Fibroblast of lung (primary cell): ENCODE measurements around the gene MAPK6. TPM values are rescaled to one million over a fixed set of nuclear protein-coding genes. Genes with fewer than 3 reads are reported as not detected.
A peak's percentile ranks its signal among the peaks of the same experiment; 100 is the strongest.

Experiments used
- DNase-seq, 2 donors: peaks; one replicate each; pipeline versions ENCODE4 v3.0.0 to v3.0.0-alpha.2; 2010; ENCODE audit warnings: low read depth in 2 of 2
- H2AFZ ChIP-seq: 2 replicates; pipeline ENCODE4 v1.5.1; 2012; ENCODE audit warnings: low read length, control low read depth, inconsistent platforms
- H3K27ac ChIP-seq: 2 replicates; pipeline ENCODE4 v1.5.1; 2011; ENCODE audit warnings: low read length, control low read depth; ENCODE audit not compliant: insufficient read depth
- H3K27me3 ChIP-seq: 2 replicates; pipeline ENCODE4 v1.5.1; 2011; ENCODE audit warnings: mild to moderate bottlenecking, low read length; ENCODE audit not compliant: control insufficient read depth, insufficient read depth
- H3K36me3 ChIP-seq: 2 replicates; pipeline ENCODE4 v1.5.1; 2011; ENCODE audit warnings: low read length; ENCODE audit not compliant: control insufficient read depth, insufficient read depth
- H3K4me1 ChIP-seq: 2 replicates; pipeline ENCODE4 v1.5.1; 2011; ENCODE audit warnings: low read length; ENCODE audit not compliant: control insufficient read depth, insufficient read depth; ENCODE audit errors: extremely low read depth
- H3K4me2 ChIP-seq: 2 replicates; pipeline ENCODE4 v1.5.1; 2011; ENCODE audit warnings: low read length, control low read depth; ENCODE audit not compliant: insufficient read depth; ENCODE audit errors: extremely low read depth
- H3K4me3 ChIP-seq, 4 experiments: fragments of 200-600 bp in 1 of 4; sonication (generic) in 1 of 4; replicated peaks in 1 of 4; 2 replicates each; pipeline ENCODE4 v1.5.1; 2011 to 2016; ENCODE audit warnings: low read length in 4 of 4, low read depth in 3 of 4, mild to moderate bottlenecking in 3 of 4, control low read depth in 2 of 4, inconsistent platforms in 1 of 4, mixed read lengths in 1 of 4; ENCODE audit not compliant: insufficient read depth in 1 of 4; ENCODE audit errors: control extremely low read depth in 1 of 4
- H3K79me2 ChIP-seq: 2 replicates; pipeline ENCODE4 v1.5.1; 2012; ENCODE audit warnings: mild to moderate bottlenecking, low read length, inconsistent platforms; ENCODE audit not compliant: control insufficient read depth, insufficient read depth
- H3K9ac ChIP-seq: 2 replicates; pipeline ENCODE4 v1.5.1; 2011; ENCODE audit warnings: mild to moderate bottlenecking, low read length, control low read depth; ENCODE audit not compliant: insufficient read depth
- H3K9me3 ChIP-seq: 2 replicates; pipeline ENCODE4 v1.5.1; 2012; ENCODE audit warnings: low read depth, low read length; ENCODE audit not compliant: control insufficient read depth, insufficient read depth
- H4K20me1 ChIP-seq: 2 replicates; pipeline ENCODE4 v1.5.1; 2011; ENCODE audit warnings: low read length; ENCODE audit not compliant: control insufficient read depth, insufficient read depth; ENCODE audit errors: extremely low read depth
- CTCF ChIP-seq, 2 donors: IDR thresholded peaks in 1 of 2; conservative IDR thresholded peaks in 1 of 2; 1 replicate in 1 of 2; 2 replicates in 1 of 2; pipeline ENCODE4 v1.5.1; 2011 to 2012; ENCODE audit warnings: low read length in 2 of 2, control low read depth in 1 of 2, inconsistent platforms in 1 of 2, low read depth in 1 of 2, mild to moderate bottlenecking in 1 of 2
- EZH2 ChIP-seq: IDR thresholded peaks from 2 replicates; pipeline ENCODE4 v1.5.1; 2012; ENCODE audit warnings: low read length, control low read depth, mild to moderate bottlenecking; ENCODE audit errors: missing control alignments
- polyA plus RNA-seq, 2 donors: library from polyadenylated mRNA; depleted of rRNA in 1 of 2; stranded (reverse) in 1 of 2; unstranded in 1 of 2; fragments of >200 nt; gene quantifications; 2 replicates each; pipeline ENCODE4 v1.2.1, GENCODE V29; 2011 to 2012; ENCODE audit warnings: missing spikeins in 1 of 2
- total RNA-seq: library from RNA; depleted of rRNA; stranded (reverse); fragments of >200 nt; gene quantifications from 2 replicates; pipeline ENCODE4 v1.2.1, GENCODE V29; 2014

MAPK6 gene
- total and polyA plus RNA-seq, 2 donors (not counting 1 experiment from before 2014, with no cell fraction given): 45.5 to 62.1 TPM

- Histone ChIP-seq H3K79me2 (peaks cover 76% of the 10 kb centered on the region), H3K36me3 (no peaks in the 10 kb centered on the region), H3K4me3 (peak overlapping the region in 1 of 4 experiments; percentile 10), H3K27ac (peak overlapping the region; percentile 13), H2AFZ (no peak overlapping the region), H3K4me1 (peaks cover 11% of the 10 kb centered on the region), H3K9me3 (no peaks in the 10 kb centered on the region), H3K9ac (no peak overlapping the region), H4K20me1 (no peaks in the 10 kb centered on the region), H3K27me3 (no peaks in the 10 kb centered on the region), H3K4me2 (no peak overlapping the region)
- DNase-seq: no peak
- TF ChIP-seq CTCF (conservative IDR thresholded peaks at IDR 0.05 in 1 of 2, IDR thresholded peaks at IDR 0.05 in 1 of 2; ENCODE audit: low read depth in 1 of 2, low read length in 2 of 2): no peak
Measured at GRCh38 chr15:52023169-52023922, 4.3 kb downstream of the MAPK6 start.

DNA sequence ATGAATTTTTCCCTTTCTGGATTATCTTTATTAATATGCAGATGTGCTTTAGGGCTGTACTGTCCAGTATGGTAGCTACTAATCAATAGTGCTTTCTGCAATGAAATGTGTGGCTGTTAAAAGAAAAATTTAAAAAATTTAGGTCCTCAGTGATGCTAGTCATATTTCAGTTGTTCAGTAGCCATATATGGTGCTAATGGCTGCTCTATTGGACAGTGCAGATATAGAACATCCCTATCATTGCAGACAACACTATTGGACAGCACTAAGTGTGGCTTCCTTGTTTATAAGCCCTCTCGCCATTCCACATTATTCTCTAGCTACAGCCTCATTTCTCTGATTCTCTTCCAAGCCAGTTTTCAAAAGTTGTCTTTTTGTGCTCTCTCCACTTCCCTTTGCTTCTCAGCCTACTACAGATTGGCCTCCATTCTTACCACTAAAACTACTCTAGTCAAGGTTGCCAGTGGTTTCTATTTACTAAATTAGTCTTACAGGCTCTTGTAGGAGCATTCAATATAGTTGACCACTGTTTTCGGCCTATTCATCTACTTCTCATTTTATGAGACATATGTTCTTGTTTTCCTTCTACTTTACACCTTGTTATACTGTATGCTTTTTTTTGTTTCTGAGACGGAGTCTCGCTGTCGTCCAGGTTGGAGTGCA is 9.5 kb downstream of the MAPK6 start:
- Histone ChIP-seq H4K20me1 (no peaks in the 10 kb centered on the region), H3K4me1 (no peaks in the 10 kb centered on the region), H3K9ac (no peak overlapping the region), H3K79me2 (peaks cover 93% of the 10 kb centered on the region), H3K27ac (no peak overlapping the region), H3K4me3 (no peak overlapping the region), H3K27me3 (no peaks in the 10 kb centered on the region), H3K36me3 (peaks cover 2% of the 10 kb centered on the region), H3K4me2 (no peak overlapping the region), H3K9me3 (no peaks in the 10 kb centered on the region), H2AFZ (no peak overlapping the region)
- no peak for TF ChIP-seq EZH2
- no peak for TF ChIP-seq CTCF (conservative IDR thresholded peaks at IDR 0.05 in 1 of 2, IDR thresholded peaks at IDR 0.05 in 1 of 2; ENCODE audit: low read depth in 1 of 2, low read length in 2 of 2)
- no peak for DNase-seq

DNA sequence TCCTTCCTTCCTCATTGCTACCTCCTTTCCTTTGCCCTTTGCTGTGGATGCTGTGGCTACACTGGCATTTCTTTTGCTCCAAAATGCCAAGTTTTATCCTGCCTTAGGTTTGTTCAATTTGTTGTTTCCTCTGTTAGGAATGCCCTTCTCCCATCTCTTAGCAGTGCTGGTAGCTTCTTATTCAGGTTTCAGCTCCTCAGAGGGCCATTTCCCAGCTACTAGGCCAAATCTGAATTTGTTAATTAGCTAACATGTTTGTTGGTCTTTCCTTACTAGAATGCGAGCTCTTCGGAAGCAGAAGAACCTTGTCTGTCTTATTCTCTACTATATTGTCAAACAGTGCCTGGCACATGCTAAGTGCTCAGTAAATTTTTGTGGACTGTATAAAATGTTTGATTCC is 11.0 kb downstream of the MAPK6 start:
- H3K27me3 ChIP-seq: no peaks in the 10 kb centered on the region
- H3K4me2 ChIP-seq: no peak overlapping the region
- no peaks in the 10 kb centered on the region for H4K20me1 ChIP-seq
- H3K9me3 ChIP-seq: no peaks in the 10 kb centered on the region
- no peak overlapping the region for H3K4me3 ChIP-seq
- no peaks in the 10 kb centered on the region for H3K4me1 ChIP-seq
- H3K79me2 ChIP-seq: peaks cover 91% of the 10 kb centered on the region
- H3K36me3 ChIP-seq: peaks cover 2% of the 10 kb centered on the region
- H3K27ac ChIP-seq: no peak overlapping the region
- DNase-seq: no peak
- TF ChIP-seq CTCF (conservative IDR thresholded peaks at IDR 0.05 in 1 of 2, IDR thresholded peaks at IDR 0.05 in 1 of 2; ENCODE audit: low read depth in 1 of 2, low read length in 2 of 2) (no peak), EZH2 (no peak)
- no peak overlapping the region for H2AFZ ChIP-seq
- H3K9ac ChIP-seq: no peak overlapping the region
